ENCODE results near the gene RPS6KB2.

GRCh38 chr11:67422891-67423290 is 5.4 kb upstream of the RPS6KB2 start:
- TF ChIP-seq ELF4 (IDR thresholded peaks at IDR 0.05): no peak
- no peak for TF ChIP-seq TARDBP (IDR thresholded peaks at IDR 0.05)
- no peak for TF ChIP-seq LEF1 (IDR thresholded peaks at IDR 0.05; ENCODE audit: borderline replicate concordance)
- TF ChIP-seq FOXM1 (IDR thresholded peaks at IDR 0.05; ENCODE audit: borderline replicate concordance): no peak
- TF ChIP-seq PKNOX1 (IDR thresholded peaks at IDR 0.05): no peak
- TF ChIP-seq FOXA1 (IDR thresholded peaks at IDR 0.05): no peak
- TF ChIP-seq SP1 (IDR thresholded peaks at IDR 0.05): no peak
- no peak for TF ChIP-seq ARNT (IDR thresholded peaks at IDR 0.05)
- TF ChIP-seq FOXK2 (IDR thresholded peaks at IDR 0.05): no peak
- no peak for TF ChIP-seq SUZ12 (IDR thresholded peaks at IDR 0.05)
- no peak for TF ChIP-seq HDGF (IDR thresholded peaks at IDR 0.05; ENCODE audit: borderline replicate concordance)
